ENCODE data around the gene CPNE9.

Gene CPNE9

GRCh38 chr3:9754678-9755077, 51.0 kb downstream of the CPNE9 start:
- H3K79me2 ChIP-seq (ENCODE audit: insufficient read depth, low read length), result peaks cover 4% of the 10 kb centered on the region; the same call in 1 of the 2 replicates
- H3F3A ChIP-seq (ENCODE audit: insufficient read depth, low read length), result no peaks in the 10 kb centered on the region
- H3K4me3 ChIP-seq (ENCODE audit: low read depth, low read length, poor library complexity, severe bottlenecking), result no peak overlapping the region
- H2AFZ ChIP-seq (ENCODE audit: low read length), result no peak overlapping the region
- peaks cover 75% of the 10 kb centered on the region for H3K36me3 ChIP-seq (ENCODE audit: insufficient read depth, low read length)
- no peak overlapping the region for H3K9ac ChIP-seq (ENCODE audit: low read length)
- no peaks in the 10 kb centered on the region for H3K9me3 ChIP-seq (ENCODE audit: low read length)
- H3K9me2 ChIP-seq (ENCODE audit: low read depth, low read length), result no peaks in the 10 kb centered on the region
- TF ChIP-seq EZH2 (IDR thresholded peaks at IDR 0.05; ENCODE audit: borderline replicate concordance, low read length), result no peak
- no peak overlapping the region for H3K4me2 ChIP-seq (ENCODE audit: low read length)
- H3K27ac ChIP-seq (ENCODE audit: low read depth, low read length, poor library complexity, severe bottlenecking), result no peak overlapping the region
- H4K20me1 ChIP-seq (ENCODE audit: insufficient read depth, low read length), result no peaks in the 10 kb centered on the region
- H3K27me3 ChIP-seq (ENCODE audit: insufficient read depth, low read length), result no peaks in the 10 kb centered on the region
- H3K4me1 ChIP-seq (ENCODE audit: insufficient read depth, low read length, severe bottlenecking), result peaks cover 24% of the 10 kb centered on the region

GRCh38 chr3:9757427-9757826, 53.8 kb downstream of the CPNE9 start:
- Histone ChIP-seq H3K9me2 (ENCODE audit: low read depth, low read length) (no peaks in the 10 kb centered on the region), H3F3A (ENCODE audit: insufficient read depth, low read length) (0 out of 2 replicates have a peak, but pooled peaks cover 3% of the 10 kb centered on the region), H3K4me2 (ENCODE audit: low read length) (no peak overlapping the region), H3K9me3 (ENCODE audit: low read length) (no peaks in the 10 kb centered on the region), H3K36me3 (ENCODE audit: insufficient read depth, low read length) (peaks cover 71% of the 10 kb centered on the region), H3K79me2 (ENCODE audit: insufficient read depth, low read length) (no peaks in the 10 kb centered on the region), H3K4me1 (ENCODE audit: insufficient read depth, low read length, severe bottlenecking) (peaks cover 4% of the 10 kb centered on the region), H4K20me1 (ENCODE audit: insufficient read depth, low read length) (no peaks in the 10 kb centered on the region), H3K9ac (ENCODE audit: low read length) (no peak overlapping the region), H3K27ac (ENCODE audit: low read depth, low read length, poor library complexity, severe bottlenecking) (no peak overlapping the region), H3K27me3 (ENCODE audit: insufficient read depth, low read length) (no peaks in the 10 kb centered on the region), H3K4me3 (ENCODE audit: low read depth, low read length, poor library complexity, severe bottlenecking) (no peak overlapping the region), H2AFZ (ENCODE audit: low read length) (no peak overlapping the region)
- TF ChIP-seq EZH2 (IDR thresholded peaks at IDR 0.05; ENCODE audit: borderline replicate concordance, low read length), result no peak
- TF ChIP-seq CTCF (IDR thresholded peaks at IDR 0.05; ENCODE audit: low read length), result no peak

GRCh38 chr3:9760779-9761505, 57.3 kb downstream of the CPNE9 start:
- Histone ChIP-seq H3K4me3 (ENCODE audit: low read depth, low read length, poor library complexity, severe bottlenecking) (no peak overlapping the region), H3K36me3 (ENCODE audit: insufficient read depth, low read length) (peaks cover 45% of the 10 kb centered on the region), H3K4me2 (ENCODE audit: low read length) (no peak overlapping the region), H3F3A (ENCODE audit: insufficient read depth, low read length) (0 out of 2 replicates have a peak, but pooled peaks cover 3% of the 10 kb centered on the region), H4K20me1 (ENCODE audit: insufficient read depth, low read length) (no peaks in the 10 kb centered on the region), H2AFZ (ENCODE audit: low read length) (no peak overlapping the region), H3K9me2 (ENCODE audit: low read depth, low read length) (no peaks in the 10 kb centered on the region), H3K4me1 (ENCODE audit: insufficient read depth, low read length, severe bottlenecking) (no peaks in the 10 kb centered on the region), H3K9me3 (ENCODE audit: low read length) (no peaks in the 10 kb centered on the region), H3K27ac (ENCODE audit: low read depth, low read length, poor library complexity, severe bottlenecking) (no peak overlapping the region), H3K79me2 (ENCODE audit: insufficient read depth, low read length) (no peaks in the 10 kb centered on the region), H3K27me3 (ENCODE audit: insufficient read depth, low read length) (no peaks in the 10 kb centered on the region), H3K9ac (ENCODE audit: low read length) (no peak overlapping the region)
- TF ChIP-seq CTCF (IDR thresholded peaks at IDR 0.05; ENCODE audit: low read length), result no peak
- no peak for TF ChIP-seq EZH2 (IDR thresholded peaks at IDR 0.05; ENCODE audit: borderline replicate concordance, low read length)

- Histone ChIP-seq H3K27me3 (ENCODE audit: insufficient read depth, low read length) (no peaks in the 10 kb centered on the region), H2AFZ (ENCODE audit: low read length) (no peak overlapping the region), H3F3A (ENCODE audit: insufficient read depth, low read length) (0 out of 2 replicates have a peak, but pooled peaks cover 6% of the 10 kb centered on the region), H3K9ac (ENCODE audit: low read length) (no peak overlapping the region), H3K9me3 (ENCODE audit: low read length) (no peaks in the 10 kb centered on the region), H3K4me3 (ENCODE audit: low read depth, low read length, poor library complexity, severe bottlenecking) (no peak overlapping the region), H3K27ac (ENCODE audit: low read depth, low read length, poor library complexity, severe bottlenecking) (no peak overlapping the region), H4K20me1 (ENCODE audit: insufficient read depth, low read length) (no peaks in the 10 kb centered on the region), H3K36me3 (ENCODE audit: insufficient read depth, low read length) (peaks cover 36% of the 10 kb centered on the region), H3K4me2 (ENCODE audit: low read length) (no peak overlapping the region), H3K4me1 (ENCODE audit: insufficient read depth, low read length, severe bottlenecking) (no peaks in the 10 kb centered on the region), H3K9me2 (ENCODE audit: low read depth, low read length) (no peaks in the 10 kb centered on the region), H3K79me2 (ENCODE audit: insufficient read depth, low read length) (no peaks in the 10 kb centered on the region)
- TF ChIP-seq EZH2 (IDR thresholded peaks at IDR 0.05; ENCODE audit: borderline replicate concordance, low read length), result no peak
- TF ChIP-seq CTCF (IDR thresholded peaks at IDR 0.05; ENCODE audit: low read length), result no peak
Measured at GRCh38 chr3:9761919-9762318, 58.3 kb downstream of the CPNE9 start.
